H1 (cell line): ENCODE measurements around the gene PARP15. TPM values are rescaled to one million over a fixed set of nuclear protein-coding genes. Genes with fewer than 3 reads are reported as not detected.

Source experiments
- CTCF ChIA-PET: fragments of 300-600 bp; sonication (Branson Sonifier 250); formaldehyde crosslinking; loops from one replicate; lab custom pipeline; 2021; ENCODE audit not compliant: partially characterized antibody; lab: Charles Lee
- POLR2A ChIA-PET: fragments of 300-600 bp; sonication (Branson Sonifier 250); formaldehyde crosslinking; loops from one replicate; lab custom pipeline; 2021; ENCODE audit warnings: inconsistent platforms; ENCODE audit not compliant: partially characterized antibody; lab: Charles Lee
- DNase-seq, 2 experiments: peaks; one replicate each; pipeline versions ENCODE4 v3.0.0 to v3.0.0-alpha.2; 2010 to 2022; ENCODE audit warnings: low spot score in 2 of 2, low read depth in 1 of 2, mixed read lengths in 1 of 2
- FAIRE-seq: peaks from 2 replicates; lab custom pipeline; 2011; peaks lifted over from hg19 to GRCh38; lab: Jason Lieb, UNC
- H2AFZ ChIP-seq: 2 replicates; pipeline ENCODE4 v1.8.1; 2012; ENCODE audit warnings: low read length, inconsistent platforms
- H2AK5ac ChIP-seq: 2 replicates; pipeline ENCODE4 v1.6.1; 2013; ENCODE audit warnings: low read depth, low read length
- H2BK120ac ChIP-seq: replicated peaks from 2 replicates; pipeline ENCODE3; 2013; ENCODE audit warnings: low read depth, low read length, inconsistent platforms
- H2BK12ac ChIP-seq: 2 replicates; pipeline ENCODE4 v1.6.1; 2013; ENCODE audit warnings: low read depth, low read length
- H2BK15ac ChIP-seq: 2 replicates; pipeline ENCODE4 v1.6.1; 2013; ENCODE audit warnings: low read length
- H2BK20ac ChIP-seq: 2 replicates; pipeline ENCODE4 v1.6.1; 2013; ENCODE audit warnings: low read length
- H2BK5ac ChIP-seq: 2 replicates; pipeline ENCODE4 v1.6.1; 2013; ENCODE audit warnings: low read depth, low read length
- H3K14ac ChIP-seq: 2 replicates; pipeline ENCODE4 v1.6.1; 2013; ENCODE audit warnings: inconsistent platforms; ENCODE audit not compliant: insufficient read length
- H3K18ac ChIP-seq: 2 replicates; pipeline ENCODE4 v1.6.1; 2013; ENCODE audit warnings: low read length; ENCODE audit errors: extremely low read depth
- H3K23ac ChIP-seq: 2 replicates; pipeline ENCODE4 v1.6.1; 2013; ENCODE audit warnings: inconsistent platforms; ENCODE audit not compliant: insufficient read length
- H3K23me2 ChIP-seq: 2 replicates; pipeline ENCODE4 v1.6.1; 2013; ENCODE audit warnings: low read depth, low read length
- H3K27ac ChIP-seq: 2 replicates; pipeline ENCODE4 v1.6.1; 2011; ENCODE audit warnings: low read depth, low read length, inconsistent platforms
- H3K27me3 ChIP-seq, 4 experiments: replicated peaks in 1 of 4; 1 replicate in 1 of 4; 2 replicates in 3 of 4; pipeline versions ENCODE4 v1.6.1 to v1.8.1; 2011 to 2013; ENCODE audit warnings: low read length in 3 of 4, mild to moderate bottlenecking in 3 of 4, inconsistent platforms in 2 of 4, mixed read lengths in 2 of 4, moderate library complexity in 1 of 4; ENCODE audit not compliant: control insufficient read depth in 3 of 4, insufficient read depth in 3 of 4; ENCODE audit errors: extremely low read depth in 1 of 4
- H3K36me3 ChIP-seq, 4 experiments: 2 replicates each; pipeline versions ENCODE4 v1.6.1 to v1.8.1; 2011 to 2013; ENCODE audit warnings: mild to moderate bottlenecking in 4 of 4, low read length in 3 of 4, moderate library complexity in 2 of 4, control low read depth in 1 of 4, inconsistent platforms in 1 of 4; ENCODE audit not compliant: insufficient read depth in 4 of 4, control insufficient read depth in 2 of 4
- H3K4ac ChIP-seq: replicated peaks from 2 replicates; pipeline ENCODE3; 2013; ENCODE audit warnings: low read length, low read depth, mixed read lengths, inconsistent platforms; ENCODE audit not compliant: insufficient read length
- H3K4me1 ChIP-seq, 4 experiments: replicated peaks in 1 of 4; 1 replicate in 1 of 4; 2 replicates in 3 of 4; pipeline versions ENCODE4 v1.6.1 to v1.8.1; 2011 to 2013; ENCODE audit warnings: low read length in 3 of 4, inconsistent platforms in 2 of 4, mixed read lengths in 1 of 4; ENCODE audit not compliant: insufficient read depth in 4 of 4, control insufficient read depth in 3 of 4
- H3K4me2 ChIP-seq, 2 experiments: 2 replicates each; pipeline versions ENCODE4 v1.6.1 to v1.8.1; 2011 to 2013; ENCODE audit warnings: low read depth in 2 of 2, low read length in 2 of 2, control low read depth in 1 of 2, inconsistent platforms in 1 of 2, mild to moderate bottlenecking in 1 of 2; ENCODE audit not compliant: insufficient read depth in 1 of 2
- H3K4me3 ChIP-seq, 4 experiments: fragments of 200-600, 300-600 bp in 1 of 4; sonication (generic), shearing (Covaris generic), sonication (Bioruptor Twin) in 1 of 4; 2 replicates each; pipeline versions ENCODE4 v1.5.1 to v1.8.1; 2011 to 2016; ENCODE audit warnings: low read length in 4 of 4, low read depth in 3 of 4, control low read depth in 2 of 4, inconsistent platforms in 2 of 4, mild to moderate bottlenecking in 2 of 4, mixed read lengths in 1 of 4, moderate library complexity in 1 of 4; ENCODE audit not compliant: insufficient read depth in 2 of 4; ENCODE audit errors: extremely low read depth in 1 of 4
- H3K56ac ChIP-seq: replicated peaks from 2 replicates; pipeline ENCODE3; 2013; ENCODE audit warnings: low read depth, mild to moderate bottlenecking, mixed read lengths, low read length, inconsistent platforms; ENCODE audit not compliant: insufficient read length
- H3K79me1 ChIP-seq: 2 replicates; pipeline ENCODE4 v1.6.1; 2013; ENCODE audit warnings: low read depth, low read length, control low read depth
- H3K79me2 ChIP-seq, 2 experiments: 2 replicates each; pipeline versions ENCODE4 v1.6.1 to v1.8.1; 2012 to 2013; ENCODE audit warnings: low read length in 2 of 2, mild to moderate bottlenecking in 2 of 2, inconsistent platforms in 1 of 2; ENCODE audit not compliant: insufficient read depth in 2 of 2, control insufficient read depth in 1 of 2
- H3K9ac ChIP-seq, 4 experiments: replicated peaks in 1 of 4; 1 replicate in 1 of 4; 2 replicates in 3 of 4; pipeline versions ENCODE4 v1.6.1 to v1.8.1; 2011 to 2013; ENCODE audit warnings: low read depth in 3 of 4, low read length in 3 of 4, control low read depth in 2 of 4, mild to moderate bottlenecking in 2 of 4, moderate library complexity in 2 of 4, inconsistent platforms in 1 of 4; ENCODE audit errors: extremely low read depth in 1 of 4
- H3K9me3 ChIP-seq, 2 experiments: 2 replicates each; pipeline versions ENCODE4 v1.6.1 to v1.8.1; 2012 to 2013; ENCODE audit warnings: mild to moderate bottlenecking in 2 of 2, moderate library complexity in 2 of 2, control low read depth in 1 of 2, inconsistent platforms in 1 of 2, low read depth in 1 of 2, low read length in 1 of 2, mixed read lengths in 1 of 2; ENCODE audit not compliant: insufficient read depth in 2 of 2
- H4K20me1 ChIP-seq, 2 experiments: replicated peaks in 1 of 2; 2 replicates each; pipeline versions ENCODE3 to v1.8.1; 2011 to 2013; ENCODE audit warnings: inconsistent platforms in 2 of 2, low read length in 2 of 2, mild to moderate bottlenecking in 1 of 2; ENCODE audit not compliant: insufficient read depth in 2 of 2, control insufficient read depth in 1 of 2
- H4K5ac ChIP-seq: 2 replicates; pipeline ENCODE4 v1.6.1; 2013; ENCODE audit warnings: low read length, low read depth, mixed read lengths, inconsistent platforms; ENCODE audit not compliant: insufficient read length
- H4K8ac ChIP-seq: 2 replicates; pipeline ENCODE4 v1.8.0; 2013; ENCODE audit warnings: mild to moderate bottlenecking, moderate library complexity, low read length, inconsistent platforms; ENCODE audit not compliant: insufficient read depth; ENCODE audit errors: extremely low read depth
- H4K91ac ChIP-seq: replicated peaks from 2 replicates; pipeline ENCODE3; 2013; ENCODE audit warnings: low read length, mixed read lengths, inconsistent platforms; ENCODE audit not compliant: insufficient read length
- BACH1 ChIP-seq: IDR thresholded peaks from 2 replicates; pipeline ENCODE4 v1.6.1; 2012; ENCODE audit warnings: low read length, improper control_type of control experiment
- BCL11A ChIP-seq, 2 experiments: IDR thresholded peaks; one replicate each; pipeline ENCODE4 v1.6.1; 2011; ENCODE audit warnings: low read depth in 2 of 2, low read length in 2 of 2, mild to moderate bottlenecking in 2 of 2
- CTBP2 ChIP-seq: IDR thresholded peaks from 2 replicates; pipeline ENCODE4 v1.7.0; 2011; ENCODE audit warnings: borderline replicate concordance, mild to moderate bottlenecking, moderate library complexity, mixed read lengths, low read length; ENCODE audit not compliant: insufficient read depth, insufficient read length
- JUN ChIP-seq: IDR thresholded peaks from 2 replicates; pipeline ENCODE4 v1.6.1; 2011; ENCODE audit warnings: low read depth, mild to moderate bottlenecking, improper control_type of control experiment, low read length
- MAFK ChIP-seq: IDR thresholded peaks from 2 replicates; pipeline ENCODE4 v1.6.1; 2012; ENCODE audit warnings: low read depth, mild to moderate bottlenecking, improper control_type of control experiment, low read length
- MAX ChIP-seq: IDR thresholded peaks from 2 replicates; pipeline ENCODE4 v1.6.1; 2012; ENCODE audit warnings: inconsistent platforms
- NANOG ChIP-seq: IDR thresholded peaks from 2 replicates; pipeline ENCODE4 v1.6.1; 2011; ENCODE audit warnings: low read length, low read depth, mild to moderate bottlenecking, inconsistent platforms; ENCODE audit not compliant: insufficient read depth, poor library complexity, severe bottlenecking
- SP4 ChIP-seq: IDR thresholded peaks from 2 replicates; pipeline ENCODE4 v1.6.1; 2012; ENCODE audit warnings: low read length, inconsistent platforms
- SUZ12 ChIP-seq: fragments of 200-600 bp; sonication (generic); IDR thresholded peaks from 2 replicates; pipeline ENCODE4 v1.6.1; 2012; ENCODE audit warnings: mild to moderate bottlenecking, inconsistent platforms, low read length, moderate library complexity, mixed read lengths
- WGBS, 2 experiments: shearing (Covaris generic) in 1 of 2; methylation state at CpG; one replicate each; pipeline versions ENCODE4 v1.1.6 to v1.1.7; 2013 to 2015; ENCODE audit warnings: low lambda C conversion rate in 2 of 2, mixed read lengths in 2 of 2, inconsistent platforms in 1 of 2, low coverage in 1 of 2, missing lambda C conversion rate in 1 of 2; ENCODE audit not compliant: insufficient replicate concordance in 2 of 2, insufficient coverage in 1 of 2, insufficient read length in 1 of 2; ENCODE audit errors: extremely low coverage in 1 of 2, missing lambda C conversion rate in 1 of 2; 5-methylcytosine and 5-hydroxymethylcytosine counted together
- polyA plus RNA-seq, 7 experiments: library from polyadenylated mRNA; depleted of rRNA in 3 of 7; stranded (reverse) in 5 of 7; unstranded in 2 of 7; fragments of >200 nt in 5 of 7; fragments of 200-250 nt in 2 of 7; gene quantifications; 1 replicate in 5 of 7; 2 replicates in 1 of 7; 4 replicates in 1 of 7; pipeline versions ENCODE4 v1.2.1 to v1.2.3, GENCODE V29; 2011 to 2013; ENCODE audit warnings: missing spikeins in 2 of 7, mixed read lengths in 2 of 7
- total RNA-seq: library from RNA; stranded (reverse); fragmentation: NEBNext Ultra II Directional; extraction: Animal tissue kit (Norgen Biotek cat#: 25700); gene quantifications from 2 replicates; pipeline ENCODE4 v1.2.1, GENCODE V29; 2021
- TF ChIP-seq, protein P1 (sequence below): IDR thresholded peaks from 2 replicates; pipeline ENCODE4 v1.6.1; 2011; ENCODE audit warnings: low read depth, mild to moderate bottlenecking, low read length; ENCODE audit not compliant: insufficient read depth
- TF ChIP-seq, protein P2 (sequence below): IDR thresholded peaks from 2 replicates; pipeline ENCODE4 v1.6.1; 2012; ENCODE audit warnings: low read length, inconsistent platforms

Gene PARP15
- total and polyA plus RNA-seq, 2 of the 8 experiments (the other 6 are each of a cell fraction or from before 2014, with no cell fraction given): 0.37 to 0.45 TPM

GRCh38 chr3:122619040-122619439 lies 41.6 kb downstream of the PARP15 start:
- H3K56ac ChIP-seq: no peak overlapping the region
- H3K4me2 ChIP-seq: no peak overlapping the region
- no peak overlapping the region for H4K91ac ChIP-seq
- H3K4me1 ChIP-seq: peaks cover 0 to 5% (median 3%) of the 10 kb centered on the region in 4 experiments; a peak in 2 of 7 replicates
- ChIA-PET POLR2A (interaction anchor here (0.7 kb wide), 1 partner anchor 41 kb away, joined by 4 read pairs; the partner anchor contains the start of gene PARP15), CTCF (interaction anchor here (1.0 to 2.9 kb wide), 7 partner anchors 9 to 226 kb away, joined by 3 to 12 read pairs (median 4); partner anchors contain the start of genes DTX3L and PARP9)
- H3K36me3 ChIP-seq: no peaks in the 10 kb centered on the region
- H4K8ac ChIP-seq: no peak overlapping the region
- H3K9me3 ChIP-seq: no peaks in the 10 kb centered on the region
- H3K4me3 ChIP-seq: no peak overlapping the region
- H3K18ac ChIP-seq: no peak overlapping the region
- H2BK20ac ChIP-seq: no peak overlapping the region
- no peak overlapping the region for H2AFZ ChIP-seq
- DNase-seq (no peak), FAIRE-seq (no peak)
- H3K27ac ChIP-seq: no peak overlapping the region
- WGBS, 2 experiments: 90% methylated on average over 4 of the region's 4 CpGs; no CpG with 5 or more reads in 1 of the 2 experiments
- no peak overlapping the region for H2BK12ac ChIP-seq
- no peak overlapping the region for H2BK5ac ChIP-seq
- no peak overlapping the region for H4K5ac ChIP-seq
- H2BK120ac ChIP-seq: no peak overlapping the region
- no peak overlapping the region for H3K23ac ChIP-seq
- H2BK15ac ChIP-seq: no peak overlapping the region
- no peaks in the 10 kb centered on the region for H4K20me1 ChIP-seq
- H3K23me2 ChIP-seq: no peaks in the 10 kb centered on the region
- no peaks in the 10 kb centered on the region for H3K79me2 ChIP-seq
- no peak overlapping the region for H3K14ac ChIP-seq
- H2AK5ac ChIP-seq: no peak overlapping the region
- no peaks in the 10 kb centered on the region for H3K79me1 ChIP-seq
- H3K9ac ChIP-seq: no peak overlapping the region
- H3K4ac ChIP-seq: no peak overlapping the region
- no peaks in the 10 kb centered on the region for H3K27me3 ChIP-seq
- TF ChIP-seq, protein P1, sequence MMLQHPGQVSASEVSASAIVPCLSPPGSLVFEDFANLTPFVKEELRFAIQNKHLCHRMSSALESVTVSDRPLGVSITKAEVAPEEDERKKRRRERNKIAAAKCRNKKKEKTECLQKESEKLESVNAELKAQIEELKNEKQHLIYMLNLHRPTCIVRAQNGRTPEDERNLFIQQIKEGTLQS: no peak
- TF ChIP-seq, protein P2, sequence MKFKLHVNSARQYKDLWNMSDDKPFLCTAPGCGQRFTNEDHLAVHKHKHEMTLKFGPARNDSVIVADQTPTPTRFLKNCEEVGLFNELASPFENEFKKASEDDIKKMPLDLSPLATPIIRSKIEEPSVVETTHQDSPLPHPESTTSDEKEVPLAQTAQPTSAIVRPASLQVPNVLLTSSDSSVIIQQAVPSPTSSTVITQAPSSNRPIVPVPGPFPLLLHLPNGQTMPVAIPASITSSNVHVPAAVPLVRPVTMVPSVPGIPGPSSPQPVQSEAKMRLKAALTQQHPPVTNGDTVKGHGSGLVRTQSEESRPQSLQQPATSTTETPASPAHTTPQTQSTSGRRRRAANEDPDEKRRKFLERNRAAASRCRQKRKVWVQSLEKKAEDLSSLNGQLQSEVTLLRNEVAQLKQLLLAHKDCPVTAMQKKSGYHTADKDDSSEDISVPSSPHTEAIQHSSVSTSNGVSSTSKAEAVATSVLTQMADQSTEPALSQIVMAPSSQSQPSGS: no peak
- TF ChIP-seq MAFK (no peak), MAX (no peak), CTBP2 (no peak), BACH1 (no peak), NANOG (no peak), BCL11A (IDR thresholded peaks at IDR 0.05; ENCODE audit: low read depth in 2 of 2, low read length in 2 of 2) (no peak), SP4 (no peak), JUN (no peak), SUZ12 (no peak)
